Hindlimb muscle (tissue), 1 donor: ENCODE results near the gene UNG. TPM values are rescaled to one million over a fixed set of nuclear protein-coding genes. Genes with fewer than 3 reads are reported as not detected.

ENCODE experiments used
- DNase-seq: peaks from one replicate; pipeline ENCODE4 v3.0.0-alpha.2; 2013
- polyA plus RNA-seq: library from polyadenylated mRNA; unstranded; fragments of 120-200 nt; gene quantifications from one replicate; pipeline ENCODE4 v1.2.1, GENCODE V29; 2013; ENCODE audit not compliant: insufficient read length

Gene UNG
- polyA plus RNA-seq, 1 donor, result 27.0 TPM

DNA sequence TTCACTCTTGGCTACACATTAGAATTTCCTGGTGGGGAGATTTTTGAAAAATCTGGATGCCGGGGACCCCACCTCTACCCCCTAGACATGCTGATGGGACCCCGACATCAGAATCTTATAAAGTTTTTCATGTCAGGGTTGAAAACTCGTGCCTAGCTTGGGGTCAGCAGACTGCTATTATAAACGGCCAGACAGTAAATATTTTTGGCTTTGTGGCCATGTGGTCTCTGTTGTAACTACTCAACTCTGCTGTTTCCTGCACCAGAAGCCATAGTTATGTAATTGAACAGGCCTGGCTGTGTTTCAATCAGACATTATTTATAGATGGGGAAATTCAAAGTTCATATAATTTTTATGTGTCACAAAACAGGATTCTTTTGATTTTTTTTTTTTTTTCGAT, 60.6 kb downstream of the UNG start:
- no peak for DNase-seq

- DNase-seq, result no peak
These were observed 63.0 kb downstream of the UNG start for GRCh38 chr12:109160433-109160832.

Other genes starting within 250 kb of the UNG start
- 22.4 TPM for gene SSH1, start 240.0 kb upstream of the UNG start, polyA plus RNA-seq
- gene DAO, start 217.5 kb upstream of the UNG start, polyA plus RNA-seq, result not detected
- gene SVOP, start 76.5 kb upstream of the UNG start, polyA plus RNA-seq, result 0.31 TPM
- gene USP30, start 45.0 kb upstream of the UNG start, polyA plus RNA-seq, result 14.4 TPM
- 24.3 TPM for gene ALKBH2, start 4.1 kb upstream of the UNG start, polyA plus RNA-seq
- gene ACACB, start 19.0 kb downstream of the UNG start, polyA plus RNA-seq, result 13.6 TPM
- gene FOXN4, start 211.7 kb downstream of the UNG start, polyA plus RNA-seq, result 0.12 TPM